MM.1S (cell line): ENCODE data around the gene BGN.

Source experiments
- DNase-seq: peaks from one replicate; pipeline ENCODE4 v3.0.0-alpha.2; 2015
- H2AFZ ChIP-seq: fragments of 300-600 bp; sonication (generic); 2 replicates; pipeline ENCODE4 v1.6.0; 2016; ENCODE audit warnings: antibody characterized with exemption, low read length
- H3F3A ChIP-seq: fragments of 300-600 bp; sonication (generic); 2 replicates; pipeline ENCODE4 v1.6.1; 2016; ENCODE audit warnings: mild to moderate bottlenecking, antibody characterized with exemption, low read length, moderate library complexity, mixed read lengths; ENCODE audit not compliant: insufficient read depth
- H3K27ac ChIP-seq: fragments of 300-600 bp; sonication (generic); 2 replicates; pipeline ENCODE4 v1.5.1; 2016; ENCODE audit warnings: mild to moderate bottlenecking, low read length
- H3K27me3 ChIP-seq: fragments of 300-600 bp; sonication (generic); replicated peaks from 2 replicates; pipeline ENCODE4 v1.6.0; 2016; ENCODE audit warnings: low read length; ENCODE audit not compliant: insufficient read depth
- H3K36me3 ChIP-seq: fragments of 300-600 bp; sonication (generic); replicated peaks from 2 replicates; pipeline ENCODE4 v1.6.1; 2016; ENCODE audit warnings: mild to moderate bottlenecking, low read length, mixed read lengths; ENCODE audit not compliant: insufficient read depth
- H3K4me1 ChIP-seq: fragments of 300-600 bp; sonication (generic); 2 replicates; pipeline ENCODE4 v1.6.1; 2016; ENCODE audit warnings: low read length, mixed read lengths
- H3K4me2 ChIP-seq: fragments of 300-600 bp; sonication (generic); 2 replicates; pipeline ENCODE4 v1.6.0; 2016; ENCODE audit warnings: low read depth, low read length
- H3K4me3 ChIP-seq: fragments of 300-600 bp; sonication (generic); 2 replicates; pipeline ENCODE4 v1.5.1; 2016; ENCODE audit warnings: low read length, mixed read lengths
- H3K79me2 ChIP-seq: fragments of 300-600 bp; sonication (generic); 2 replicates; pipeline ENCODE4 v1.6.1; 2016; ENCODE audit warnings: mixed run types, low read length, mixed read lengths
- H3K9ac ChIP-seq: fragments of 300-600 bp; sonication (generic); 2 replicates; pipeline ENCODE4 v1.6.1; 2016; ENCODE audit warnings: low read length, mixed read lengths
- H3K9me2 ChIP-seq: fragments of 300-600 bp; sonication (generic); replicated peaks from 2 replicates; pipeline ENCODE4 v1.6.1; 2016; ENCODE audit warnings: mild to moderate bottlenecking, low read length, mixed read lengths; ENCODE audit not compliant: insufficient read depth
- H3K9me3 ChIP-seq: fragments of 300-600 bp; sonication (generic); replicated peaks from 2 replicates; pipeline ENCODE4 v1.6.1; 2016; ENCODE audit warnings: mild to moderate bottlenecking, low read length, mixed read lengths; ENCODE audit not compliant: insufficient read depth
- H4K20me1 ChIP-seq: fragments of 300-600 bp; sonication (generic); 2 replicates; pipeline ENCODE4 v1.6.1; 2016; ENCODE audit warnings: mild to moderate bottlenecking, low read length, moderate library complexity, mixed read lengths; ENCODE audit not compliant: insufficient read depth
- EZH2 ChIP-seq: fragments of 300-600 bp; sonication (generic); optimal IDR thresholded peaks from 2 replicates; pipeline ENCODE3; 2017; ENCODE audit warnings: low read depth, mild to moderate bottlenecking, antibody characterized with exemption, low read length, mixed read lengths
- EZH2phosphoT487 ChIP-seq: fragments of 300-600 bp; sonication (generic); IDR thresholded peaks from 2 replicates; pipeline ENCODE4 v1.6.1; 2018; ENCODE audit warnings: antibody characterized with exemption, low read length
- TF ChIP-seq, protein P1 (sequence below): fragments of 300-600 bp; sonication (generic); IDR thresholded peaks from 2 replicates; pipeline ENCODE4 v1.5.1; 2016; ENCODE audit warnings: antibody characterized with exemption, low read length, mixed read lengths

The BGN gene

DNA sequence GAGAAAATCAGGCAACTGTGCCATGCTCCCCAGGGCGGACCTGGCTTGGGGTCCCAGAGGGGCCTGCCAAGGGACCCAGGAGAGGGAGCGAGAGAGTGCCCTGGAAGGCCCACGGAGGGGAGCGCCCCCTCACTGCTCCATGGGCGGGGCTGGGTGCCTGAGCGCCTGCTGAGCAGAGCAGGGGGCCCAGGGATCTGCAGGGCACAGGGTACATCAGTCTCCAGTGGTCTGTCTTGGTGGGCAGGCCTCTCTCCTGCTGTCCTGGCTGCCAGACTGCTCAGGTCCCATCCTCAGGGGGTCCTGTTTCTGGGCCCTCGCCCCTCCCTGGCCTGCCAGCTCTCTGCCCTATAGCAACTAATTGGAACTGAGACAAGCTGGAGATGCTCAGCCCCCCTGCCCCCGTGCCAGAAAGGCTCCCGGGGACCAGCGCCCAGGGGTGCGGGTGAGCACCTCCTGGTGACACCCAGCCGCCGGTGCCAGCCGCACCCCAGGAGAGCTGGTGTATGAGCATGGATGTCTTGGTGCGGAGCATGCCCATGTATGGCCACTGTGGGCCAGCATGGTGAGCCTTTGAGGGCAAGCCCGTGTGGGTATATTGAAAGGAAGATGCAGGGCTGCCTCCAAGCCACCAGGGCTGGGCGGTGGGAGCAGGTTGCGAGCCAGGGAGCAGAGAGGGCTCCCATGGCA lies 1.3 kb downstream of the BGN start:
- H3F3A ChIP-seq = no peaks in the 10 kb centered on the region
- H4K20me1 ChIP-seq = no peaks in the 10 kb centered on the region
- no peak overlapping the region for H3K9ac ChIP-seq
- no peak overlapping the region for H3K27ac ChIP-seq
- H3K79me2 ChIP-seq = no peaks in the 10 kb centered on the region
- H3K9me3 ChIP-seq = no peaks in the 10 kb centered on the region
- TF ChIP-seq, protein P1, sequence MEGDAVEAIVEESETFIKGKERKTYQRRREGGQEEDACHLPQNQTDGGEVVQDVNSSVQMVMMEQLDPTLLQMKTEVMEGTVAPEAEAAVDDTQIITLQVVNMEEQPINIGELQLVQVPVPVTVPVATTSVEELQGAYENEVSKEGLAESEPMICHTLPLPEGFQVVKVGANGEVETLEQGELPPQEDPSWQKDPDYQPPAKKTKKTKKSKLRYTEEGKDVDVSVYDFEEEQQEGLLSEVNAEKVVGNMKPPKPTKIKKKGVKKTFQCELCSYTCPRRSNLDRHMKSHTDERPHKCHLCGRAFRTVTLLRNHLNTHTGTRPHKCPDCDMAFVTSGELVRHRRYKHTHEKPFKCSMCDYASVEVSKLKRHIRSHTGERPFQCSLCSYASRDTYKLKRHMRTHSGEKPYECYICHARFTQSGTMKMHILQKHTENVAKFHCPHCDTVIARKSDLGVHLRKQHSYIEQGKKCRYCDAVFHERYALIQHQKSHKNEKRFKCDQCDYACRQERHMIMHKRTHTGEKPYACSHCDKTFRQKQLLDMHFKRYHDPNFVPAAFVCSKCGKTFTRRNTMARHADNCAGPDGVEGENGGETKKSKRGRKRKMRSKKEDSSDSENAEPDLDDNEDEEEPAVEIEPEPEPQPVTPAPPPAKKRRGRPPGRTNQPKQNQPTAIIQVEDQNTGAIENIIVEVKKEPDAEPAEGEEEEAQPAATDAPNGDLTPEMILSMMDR = no peak
- TF ChIP-seq EZH2phosphoT487 (no peak), EZH2 (no peak)
- peaks cover 33% of the 10 kb centered on the region for H3K27me3 ChIP-seq
- DNase-seq = no peak
- no peaks in the 10 kb centered on the region for H3K9me2 ChIP-seq
- no peak overlapping the region for H2AFZ ChIP-seq
- H3K4me2 ChIP-seq = no peak overlapping the region
- no peak overlapping the region for H3K4me3 ChIP-seq
- no peaks in the 10 kb centered on the region for H3K36me3 ChIP-seq
- no peaks in the 10 kb centered on the region for H3K4me1 ChIP-seq

DNA sequence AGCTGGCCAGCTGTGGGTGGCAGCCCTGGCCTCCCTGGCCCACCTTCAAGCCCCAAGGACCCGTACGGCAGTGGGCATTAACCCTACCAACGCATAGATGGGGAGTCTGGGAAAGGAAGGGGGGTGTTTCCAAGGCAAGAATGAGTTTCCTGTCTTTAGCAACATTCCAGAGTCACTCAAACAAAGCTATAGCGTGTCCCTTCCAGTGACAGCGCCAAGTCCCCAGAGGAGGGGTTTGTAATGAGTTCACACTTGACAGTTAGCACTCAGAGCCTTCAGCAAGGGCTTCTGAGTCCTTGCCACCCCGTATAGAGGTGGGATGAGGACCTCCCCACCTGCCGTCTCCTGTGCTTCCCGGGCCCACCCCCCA lies 1.8 kb downstream of the BGN start:
- DNase-seq = no peak
- H3K27me3 ChIP-seq = peaks cover 32% of the 10 kb centered on the region
- no peaks in the 10 kb centered on the region for H3K36me3 ChIP-seq
- H3K79me2 ChIP-seq = no peaks in the 10 kb centered on the region
- H3K9me3 ChIP-seq = no peaks in the 10 kb centered on the region
- H3K9me2 ChIP-seq = no peaks in the 10 kb centered on the region
- no peaks in the 10 kb centered on the region for H3F3A ChIP-seq
- H3K4me3 ChIP-seq = no peak overlapping the region
- H3K27ac ChIP-seq = no peak overlapping the region
- H3K9ac ChIP-seq = no peak overlapping the region
- H3K4me1 ChIP-seq = no peaks in the 10 kb centered on the region
- no peak for TF ChIP-seq EZH2
- no peak for TF ChIP-seq EZH2phosphoT487
- TF ChIP-seq, protein P1 = no peak
- no peak overlapping the region for H2AFZ ChIP-seq
- H4K20me1 ChIP-seq = no peaks in the 10 kb centered on the region
- no peak overlapping the region for H3K4me2 ChIP-seq

DNA sequence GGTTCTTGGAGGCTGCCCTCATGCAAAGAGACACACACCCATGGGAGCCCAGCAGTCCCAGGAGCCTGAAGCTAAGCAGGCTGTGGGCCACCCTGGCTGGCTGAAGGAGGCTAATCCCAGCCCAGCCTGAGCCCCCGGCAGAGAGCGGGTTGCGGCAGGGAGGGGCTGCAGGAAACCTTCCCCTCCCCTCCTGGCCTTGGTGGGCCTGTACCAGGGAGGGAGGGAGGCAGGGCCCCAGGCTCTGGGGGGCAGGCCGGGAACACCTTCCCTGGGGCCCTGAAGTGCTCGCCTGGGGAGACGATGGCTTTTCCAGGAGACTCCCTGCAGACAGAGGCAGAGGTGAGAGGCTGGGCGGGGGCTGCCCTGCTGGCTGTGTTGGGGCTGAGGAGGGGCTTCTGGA lies 3.7 kb downstream of the BGN start:
- Histone ChIP-seq H3K9me2 (no peaks in the 10 kb centered on the region), H3K27me3 (peaks cover 40% of the 10 kb centered on the region), H3K79me2 (no peaks in the 10 kb centered on the region), H3K36me3 (no peaks in the 10 kb centered on the region), H3K4me2 (no peak overlapping the region), H3K27ac (no peak overlapping the region), H3K9ac (no peak overlapping the region), H3K4me3 (no peak overlapping the region), H3K9me3 (no peaks in the 10 kb centered on the region), H3K4me1 (no peaks in the 10 kb centered on the region), H3F3A (no peaks in the 10 kb centered on the region), H4K20me1 (no peaks in the 10 kb centered on the region), H2AFZ (no peak overlapping the region)
- TF ChIP-seq EZH2 (no peak), EZH2phosphoT487 (no peak)
- TF ChIP-seq, protein P1 = no peak
- no peak for DNase-seq
